ENCODE data around the gene CCL2. TPM values are rescaled to one million over a fixed set of nuclear protein-coding genes. Genes with fewer than 3 reads are reported as not detected.

CCL2 gene
- total and polyA plus RNA-seq, 2 donors (not counting 1 experiment from before 2014, with no cell fraction given), result 4.4 TPM; not detected in 1

DNA sequence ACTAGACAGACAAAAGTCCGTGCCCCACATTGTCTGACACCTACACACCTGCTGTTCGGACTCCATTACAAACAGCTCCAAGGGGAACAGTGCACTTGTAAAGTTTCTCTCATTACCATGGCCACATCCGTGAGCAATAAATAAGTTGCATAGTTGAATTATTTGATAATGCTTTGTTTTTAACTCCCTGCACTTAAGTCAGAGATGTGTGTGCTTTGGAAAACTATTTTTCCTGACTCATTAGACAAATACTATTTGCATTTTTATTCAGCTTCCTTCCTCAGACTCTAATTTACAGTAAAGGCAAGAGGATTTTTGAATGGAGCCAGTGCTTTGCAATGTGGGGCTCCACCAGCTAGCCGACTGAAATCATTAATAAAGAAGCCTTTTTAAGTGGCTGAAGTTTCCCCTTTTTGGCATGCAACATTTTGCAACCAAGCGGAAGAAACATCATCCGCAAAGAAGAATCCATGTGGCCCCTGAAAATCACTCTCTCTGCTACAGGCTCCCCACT, 6.5 kb upstream of the CCL2 start:
- Histone ChIP-seq H3K4me2 (replicated peaks; ENCODE audit: low read depth, low read length, poor library complexity, severe bottlenecking) (no peak overlapping the region), H4K20me1 (ENCODE audit: control insufficient read depth, insufficient read depth, low read length, poor library complexity, severe bottlenecking) (no peaks in the 10 kb centered on the region), H3K79me2 (ENCODE audit: control insufficient read depth, insufficient read depth, low read length) (no peaks in the 10 kb centered on the region), H3K27ac (ENCODE audit: low read length in 2 of 2) (no peak overlapping the region), H2AFZ (ENCODE audit: insufficient read depth, low read depth, low read length, poor library complexity, severe bottlenecking) (no peak overlapping the region), H3K27me3 (replicated peaks in 1 of 4; ENCODE audit: control extremely low read depth in 1 of 4, control insufficient read depth in 3 of 4, insufficient read depth in 4 of 4, low read length in 3 of 4) (peaks cover 0 to 5% (median 0%) of the 10 kb centered on the region in 4 experiments), H3K9ac (ENCODE audit: low read length) (no peak overlapping the region), H3K9me3 (ENCODE audit: control extremely low read depth in 1 of 3, control insufficient read depth in 2 of 3, insufficient read depth in 1 of 3, low read length in 2 of 3) (no peaks in the 10 kb centered on the region), H3K36me3 (replicated peaks in 1 of 2; ENCODE audit: control extremely low read depth in 1 of 2, control insufficient read depth in 1 of 2, extremely low read depth in 1 of 2, insufficient read depth in 2 of 2, low read length in 1 of 2) (no peaks in the 10 kb centered on the region), H3K4me3 (ENCODE audit: control extremely low read depth in 1 of 5, extremely low read depth in 1 of 5, insufficient read depth in 1 of 5, low read depth in 2 of 5, low read length in 4 of 5) (no peak overlapping the region), H3K4me1 (ENCODE audit: control insufficient read depth in 2 of 2, insufficient read depth in 2 of 2, low read length in 2 of 2) (peaks cover 25 to 26% of the 10 kb centered on the region in 2 donors)
- ChIA-PET POLR2A (no interaction called here), CTCF (no interaction called here)
- Mint-ChIP-seq H3K27me3 (peaks cover 21% of the 10 kb centered on the region), H3K4me1 (peaks cover 12% of the 10 kb centered on the region), H3K9me3 (ENCODE audit: insufficient read depth) (no peaks in the 10 kb centered on the region), H3K27ac (no peak overlapping the region), H3K4me3 (no peak overlapping the region)
- ATAC-seq (ENCODE audit: low read depth) (no peak), DNase-seq (no peak)
- 75% methylated on average over 2 of the region's 6 CpGs for WGBS (ENCODE audit: insufficient coverage)
- TF ChIP-seq EZH2 (IDR thresholded peaks at IDR 0.05; ENCODE audit: borderline replicate concordance, insufficient read depth, low read depth, low read length, poor library complexity, severe bottlenecking), result no peak
- TF ChIP-seq, protein P1, sequence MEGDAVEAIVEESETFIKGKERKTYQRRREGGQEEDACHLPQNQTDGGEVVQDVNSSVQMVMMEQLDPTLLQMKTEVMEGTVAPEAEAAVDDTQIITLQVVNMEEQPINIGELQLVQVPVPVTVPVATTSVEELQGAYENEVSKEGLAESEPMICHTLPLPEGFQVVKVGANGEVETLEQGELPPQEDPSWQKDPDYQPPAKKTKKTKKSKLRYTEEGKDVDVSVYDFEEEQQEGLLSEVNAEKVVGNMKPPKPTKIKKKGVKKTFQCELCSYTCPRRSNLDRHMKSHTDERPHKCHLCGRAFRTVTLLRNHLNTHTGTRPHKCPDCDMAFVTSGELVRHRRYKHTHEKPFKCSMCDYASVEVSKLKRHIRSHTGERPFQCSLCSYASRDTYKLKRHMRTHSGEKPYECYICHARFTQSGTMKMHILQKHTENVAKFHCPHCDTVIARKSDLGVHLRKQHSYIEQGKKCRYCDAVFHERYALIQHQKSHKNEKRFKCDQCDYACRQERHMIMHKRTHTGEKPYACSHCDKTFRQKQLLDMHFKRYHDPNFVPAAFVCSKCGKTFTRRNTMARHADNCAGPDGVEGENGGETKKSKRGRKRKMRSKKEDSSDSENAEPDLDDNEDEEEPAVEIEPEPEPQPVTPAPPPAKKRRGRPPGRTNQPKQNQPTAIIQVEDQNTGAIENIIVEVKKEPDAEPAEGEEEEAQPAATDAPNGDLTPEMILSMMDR (IDR thresholded peaks at IDR 0.05), result no peak
- intact Hi-C loops (cut with micrococcal nuclease), result no loop called here

GRCh38 chr17:34249061-34249460, 6.0 kb upstream of the CCL2 start:
- TF ChIP-seq, protein P1 (IDR thresholded peaks at IDR 0.05), result no peak
- no peak for TF ChIP-seq EZH2 (IDR thresholded peaks at IDR 0.05; ENCODE audit: borderline replicate concordance, insufficient read depth, low read depth, low read length, poor library complexity, severe bottlenecking)
- Histone ChIP-seq H3K9ac (ENCODE audit: low read length) (no peak overlapping the region), H3K27me3 (replicated peaks in 1 of 4; ENCODE audit: control extremely low read depth in 1 of 4, control insufficient read depth in 3 of 4, insufficient read depth in 4 of 4, low read length in 3 of 4) (peaks cover 0 to 5% (median 3%) of the 10 kb centered on the region in 4 experiments), H2AFZ (ENCODE audit: insufficient read depth, low read depth, low read length, poor library complexity, severe bottlenecking) (no peak overlapping the region), H3K4me3 (ENCODE audit: control extremely low read depth in 1 of 5, extremely low read depth in 1 of 5, insufficient read depth in 1 of 5, low read depth in 2 of 5, low read length in 4 of 5) (no peak overlapping the region), H3K79me2 (ENCODE audit: control insufficient read depth, insufficient read depth, low read length) (no peaks in the 10 kb centered on the region), H4K20me1 (ENCODE audit: control insufficient read depth, insufficient read depth, low read length, poor library complexity, severe bottlenecking) (no peaks in the 10 kb centered on the region), H3K36me3 (replicated peaks in 1 of 2; ENCODE audit: control extremely low read depth in 1 of 2, control insufficient read depth in 1 of 2, extremely low read depth in 1 of 2, insufficient read depth in 2 of 2, low read length in 1 of 2) (no peaks in the 10 kb centered on the region), H3K9me3 (ENCODE audit: control extremely low read depth in 1 of 3, control insufficient read depth in 2 of 3, insufficient read depth in 1 of 3, low read length in 2 of 3) (no peaks in the 10 kb centered on the region), H3K27ac (ENCODE audit: low read length in 2 of 2) (no peak overlapping the region), H3K4me1 (ENCODE audit: control insufficient read depth in 2 of 2, insufficient read depth in 2 of 2, low read length in 2 of 2) (peaks cover 20 to 21% of the 10 kb centered on the region in 2 donors), H3K4me2 (replicated peaks; ENCODE audit: low read depth, low read length, poor library complexity, severe bottlenecking) (no peak overlapping the region)
- Mint-ChIP-seq H3K27ac (no peak overlapping the region), H3K9me3 (ENCODE audit: insufficient read depth) (no peaks in the 10 kb centered on the region), H3K4me3 (no peak overlapping the region), H3K4me1 (peaks cover 12% of the 10 kb centered on the region), H3K27me3 (peaks cover 22% of the 10 kb centered on the region)
- ATAC-seq (ENCODE audit: low read depth), result no peak
- 100% methylated on average over 1 of the region's 1 CpG for WGBS (ENCODE audit: insufficient coverage)
- intact Hi-C loops (cut with micrococcal nuclease), result no loop called here
- CTCF ChIA-PET, result interaction anchor here (1.0 kb wide), 1 partner anchor 112 kb away, joined by 3 read pairs; no protein-coding TSS in a partner anchor
- POLR2A ChIA-PET, result no interaction called here
- DNase-seq, result no peak

Data from B cell (primary cell).